SK-N-SH (cell line): ENCODE data around the gene MSX1. TPM values are rescaled to one million over a fixed set of nuclear protein-coding genes. Genes with fewer than 3 reads are reported as not detected.

Source experiments
- CTCF ChIA-PET: fragments of 300-600, 350-600 bp; formaldehyde crosslinking; extraction: SDS; loops from one replicate; lab custom pipeline; 2021; lab: Yijun Ruan, JAX
- POLR2A ChIA-PET: fragments of 350-600 bp; sonication (Branson Sonifier 250); formaldehyde crosslinking; extraction: SDS; loops from one replicate; lab custom pipeline; 2020; ENCODE audit warnings: antibody characterized with exemption, inconsistent platforms; lab: Yijun Ruan, JAX
- DNase-seq: peaks from one replicate; pipeline ENCODE4 v3.0.0; 2012
- H2AFZ ChIP-seq: fragments of 200-600 bp; sonication (generic); 2 replicates; pipeline ENCODE4 v1.8.1; 2016; ENCODE audit warnings: antibody characterized with exemption, mild to moderate bottlenecking, low read depth
- H3F3A ChIP-seq: fragments of 200-600 bp; sonication (generic); replicated peaks from 2 replicates; pipeline ENCODE3; 2016; ENCODE audit warnings: antibody characterized with exemption, mild to moderate bottlenecking; ENCODE audit not compliant: insufficient read depth
- H3K27ac ChIP-seq, 2 experiments: fragments of 200-500 bp in 1 of 2; fragments of 200-600 bp in 1 of 2; sonication (Bioruptor generic) in 1 of 2; sonication (generic), shearing (Covaris generic) in 1 of 2; 2 replicates each; pipeline versions ENCODE4 v1.5.1 to v1.6.1; 2014 to 2016; ENCODE audit warnings: low read depth in 2 of 2, inconsistent platforms in 1 of 2, low read length in 1 of 2, mild to moderate bottlenecking in 1 of 2, mixed read lengths in 1 of 2
- H3K27me3 ChIP-seq: fragments of 200-600 bp; sonication (generic), shearing (Covaris generic); 2 replicates; pipeline ENCODE4 v1.6.1; 2016; ENCODE audit warnings: mixed run types; ENCODE audit not compliant: insufficient read depth
- H3K36me3 ChIP-seq, 2 experiments: fragments of 200-500 bp in 1 of 2; fragments of 200-600 bp in 1 of 2; sonication (Bioruptor generic) in 1 of 2; sonication (generic) in 1 of 2; replicated peaks in 1 of 2; 2 replicates each; pipeline versions ENCODE3 to v1.5.1; 2014 to 2016; ENCODE audit warnings: low read length in 1 of 2, mild to moderate bottlenecking in 1 of 2; ENCODE audit not compliant: insufficient read depth in 2 of 2, control insufficient read depth in 1 of 2
- H3K4me1 ChIP-seq, 2 experiments: fragments of 200-500 bp in 1 of 2; fragments of 200-600 bp in 1 of 2; sonication (Bioruptor generic) in 1 of 2; sonication (generic), shearing (Covaris generic) in 1 of 2; 2 replicates each; pipeline versions ENCODE4 v1.5.1 to v1.6.1; 2014 to 2016; ENCODE audit warnings: low read depth in 1 of 2, low read length in 1 of 2, mixed run types in 1 of 2; ENCODE audit not compliant: insufficient read depth in 2 of 2, control insufficient read depth in 1 of 2
- H3K4me2 ChIP-seq: fragments of 200-600 bp; sonication (generic), shearing (Covaris generic); 2 replicates; pipeline ENCODE4 v1.6.1; 2017; ENCODE audit warnings: mixed run types
- H3K4me3 ChIP-seq, 2 experiments: fragments of 200-500 bp in 1 of 2; fragments of 200-600 bp in 1 of 2; sonication (Bioruptor generic) in 1 of 2; sonication (generic), shearing (Covaris generic) in 1 of 2; 2 replicates each; pipeline versions ENCODE4 v1.5.1 to v1.8.1; 2014 to 2016; ENCODE audit warnings: low read depth in 2 of 2, inconsistent platforms in 1 of 2, low read length in 1 of 2, mild to moderate bottlenecking in 1 of 2, mixed read lengths in 1 of 2, moderate library complexity in 1 of 2
- H3K79me2 ChIP-seq: fragments of 200-600 bp; sonication (generic); 2 replicates; pipeline ENCODE4 v1.8.1; 2017; ENCODE audit warnings: mild to moderate bottlenecking; ENCODE audit not compliant: insufficient read depth
- H3K9ac ChIP-seq: fragments of 200-600 bp; sonication (generic); 2 replicates; pipeline ENCODE4 v1.6.1; 2017; ENCODE audit warnings: mixed run types
- H3K9me2 ChIP-seq: fragments of 200-600 bp; sonication (generic); 2 replicates; pipeline ENCODE4 v1.6.1; 2017; ENCODE audit warnings: mixed run types
- H3K9me3 ChIP-seq: fragments of 200-600 bp; sonication (generic); 2 replicates; pipeline ENCODE4 v1.6.1; 2017; ENCODE audit warnings: mixed run types, mild to moderate bottlenecking, moderate library complexity
- H4K20me1 ChIP-seq: fragments of 200-600 bp; sonication (generic); 2 replicates; pipeline ENCODE4 v1.6.1; 2017; ENCODE audit warnings: mild to moderate bottlenecking, mixed run types; ENCODE audit not compliant: insufficient read depth
- CHD2 ChIP-seq: fragments of 150-350 bp; IDR thresholded peaks from 2 replicates; pipeline ENCODE4 v1.6.1; 2018; ENCODE audit warnings: low read length; ENCODE audit not compliant: partially characterized antibody
- EP300 ChIP-seq, 2 experiments: IDR thresholded peaks; 2 replicates each; pipeline versions ENCODE4 v1.4.0 to v1.6.1; 2012; ENCODE audit warnings: borderline replicate concordance in 1 of 2, low read depth in 1 of 2, low read length in 1 of 2
- EZH2phosphoT487 ChIP-seq: fragments of 200-600 bp; sonication (generic); IDR thresholded peaks from 2 replicates; pipeline ENCODE4 v1.6.1; 2017; ENCODE audit warnings: low read depth, mixed run types, mild to moderate bottlenecking, antibody characterized with exemption, moderate library complexity, borderline replicate concordance
- FOXJ3 ChIP-seq: sonication (generic); formaldehyde crosslinking; IDR thresholded peaks from 2 replicates; pipeline ENCODE4 v1.5.1; 2020; ENCODE audit warnings: mild to moderate bottlenecking, missing genetic modification reagents
- GABPA ChIP-seq: IDR thresholded peaks from 2 replicates; pipeline ENCODE4 v1.4.0; 2012; ENCODE audit warnings: low read depth, mild to moderate bottlenecking
- JUND ChIP-seq: IDR thresholded peaks from 2 replicates; pipeline ENCODE4 v1.4.0; 2012
- MAX ChIP-seq: IDR thresholded peaks from 2 replicates; pipeline ENCODE4 v1.4.0; 2012; ENCODE audit warnings: low read depth
- MEF2A ChIP-seq: IDR thresholded peaks from 2 replicates; pipeline ENCODE4 v1.4.0; 2012; ENCODE audit warnings: low read depth, borderline replicate concordance
- MXI1 ChIP-seq: IDR thresholded peaks from 2 replicates; pipeline ENCODE4 v1.6.1; 2012; ENCODE audit warnings: mild to moderate bottlenecking, low read depth, low read length, improper control_type of control experiment
- NRF1 ChIP-seq: IDR thresholded peaks from 2 replicates; pipeline ENCODE4 v1.6.1; 2012; ENCODE audit warnings: low read depth, mild to moderate bottlenecking, low read length
- PBX3 ChIP-seq: IDR thresholded peaks from 2 replicates; pipeline ENCODE4; 2012
- POLR2AphosphoS5 ChIP-seq: IDR thresholded peaks from 2 replicates; pipeline ENCODE4 v1.6.1; 2012; ENCODE audit warnings: low read depth, low read length
- RAD21 ChIP-seq: IDR thresholded peaks from 2 replicates; pipeline ENCODE4 v1.6.1; 2012; ENCODE audit warnings: mild to moderate bottlenecking, low read length
- RCOR1 ChIP-seq: fragments of 150-350 bp; IDR thresholded peaks from 2 replicates; pipeline ENCODE4 v1.6.1; 2017; ENCODE audit warnings: antibody characterized with exemption, low read length
- RFX5 ChIP-seq: IDR thresholded peaks from 2 replicates; pipeline ENCODE4 v1.6.1; 2012; ENCODE audit warnings: mild to moderate bottlenecking, improper control_type of control experiment, low read length
- SIN3A ChIP-seq: IDR thresholded peaks from 2 replicates; pipeline ENCODE4 v1.6.1; 2012; ENCODE audit warnings: low read depth, mild to moderate bottlenecking, low read length, moderate library complexity, borderline replicate concordance
- TEAD4 ChIP-seq: IDR thresholded peaks from 2 replicates; pipeline ENCODE4 v1.4.0; 2012; ENCODE audit warnings: mild to moderate bottlenecking, borderline replicate concordance; ENCODE audit not compliant: insufficient read depth
- WGBS: methylation state at CpG from one replicate; pipeline ENCODE4 v1.1.6; 2017; ENCODE audit warnings: low lambda C conversion rate; 5-methylcytosine and 5-hydroxymethylcytosine counted together
- polyA plus RNA-seq, 3 experiments: library from polyadenylated mRNA; depleted of rRNA; stranded (reverse); fragments of >200 nt; gene quantifications; 2 replicates each; pipeline ENCODE4 v1.2.3, GENCODE V29; 2012

The MSX1 gene
- polyA plus RNA-seq, 1 of the 3 experiments (the other 2 are of a cell fraction) = 2.1 TPM

GRCh38 chr4:4864443-4864939 lies 5.0 kb downstream of the MSX1 start:
- ChIA-PET POLR2A (no interaction called here), CTCF (interaction anchor here (0.7 to 1.4 kb wide), 5 partner anchors 10 to 378 kb away, joined by 3 to 4 read pairs (median 3); no protein-coding TSS in a partner anchor)
- peaks cover 0 to 11% of the 10 kb centered on the region in 2 experiments; a peak in 1 of 4 replicates for H3K4me1 ChIP-seq
- H3F3A ChIP-seq = no peaks in the 10 kb centered on the region
- no peaks in the 10 kb centered on the region for H3K36me3 ChIP-seq
- peaks cover 14% of the 10 kb centered on the region; the same call in 1 of the 2 replicates for H4K20me1 ChIP-seq
- no peaks in the 10 kb centered on the region for H3K79me2 ChIP-seq
- WGBS = 17% methylated on average over 24 of the region's 25 CpGs
- TF ChIP-seq PBX3 (no peak), NRF1 (no peak)
- H3K4me3 ChIP-seq = no peak overlapping the region
- 0 out of 2 replicates have a peak overlapping the region, but pooled peaks have one; percentile 69 for H3K4me2 ChIP-seq
- H3K9ac ChIP-seq = no peak overlapping the region
- no peak for DNase-seq
- H3K9me3 ChIP-seq = no peaks in the 10 kb centered on the region
- H3K9me2 ChIP-seq = no peaks in the 10 kb centered on the region
- H2AFZ ChIP-seq = no peak overlapping the region
- peaks cover 86% of the 10 kb centered on the region for H3K27me3 ChIP-seq
- no peak overlapping the region for H3K27ac ChIP-seq

GRCh38 chr4:4864940-4865704 lies 5.7 kb downstream of the MSX1 start:
- no peak overlapping the region for H3K9ac ChIP-seq
- CTCF ChIA-PET = interaction anchor here (0.7 to 1.3 kb wide), 2 partner anchors 104 to 376 kb away, joined by 3 to 4 read pairs; no protein-coding TSS in a partner anchor
- no peak overlapping the region for H3K27ac ChIP-seq
- H3K4me3 ChIP-seq = 0 out of 4 replicates have a peak overlapping the region, but pooled peaks of 1 of the 2 experiments have one; percentile 52
- H3K79me2 ChIP-seq = no peaks in the 10 kb centered on the region
- POLR2A ChIA-PET = no interaction called here
- DNase-seq = peak; percentile 40
- H2AFZ ChIP-seq = no peak overlapping the region
- 0 out of 2 replicates have a peak overlapping the region, but pooled peaks have one; percentile 69 for H3K4me2 ChIP-seq
- TF ChIP-seq EZH2phosphoT487 (peak; percentile 95), NRF1 (no peak)
- peaks cover 0 to 8% of the 10 kb centered on the region in 2 experiments; a peak in 1 of 4 replicates for H3K4me1 ChIP-seq
- no peaks in the 10 kb centered on the region for H3K36me3 ChIP-seq
- peaks cover 92% of the 10 kb centered on the region for H3K27me3 ChIP-seq
- peaks cover 15% of the 10 kb centered on the region; the same call in 1 of the 2 replicates for H4K20me1 ChIP-seq
- 12% methylated on average over 32 of the region's 43 CpGs for whole genome bisulfite sequencing
- no peaks in the 10 kb centered on the region for H3F3A ChIP-seq
- no peaks in the 10 kb centered on the region for H3K9me2 ChIP-seq
- H3K9me3 ChIP-seq = no peaks in the 10 kb centered on the region

- Histone ChIP-seq H3K9me2 (no peaks in the 10 kb centered on the region), H4K20me1 (peaks cover 15% of the 10 kb centered on the region; the same call in 1 of the 2 replicates), H3K36me3 (no peaks in the 10 kb centered on the region), H3K9ac (no peak overlapping the region), H3K79me2 (no peaks in the 10 kb centered on the region), H3F3A (no peaks in the 10 kb centered on the region), H2AFZ (peak overlapping the region; percentile 71), H3K9me3 (no peaks in the 10 kb centered on the region), H3K27me3 (peaks cover 95% of the 10 kb centered on the region), H3K4me2 (peak overlapping the region; percentile 69)
- CTCF ChIA-PET = interaction anchor here (1.0 to 2.7 kb wide), 3 partner anchors 22 to 378 kb away, joined by 3 to 9 read pairs (median 3); no protein-coding TSS in a partner anchor
- WGBS = 16% methylated on average over 13 of the region's 36 CpGs
- no peak for TF ChIP-seq NRF1
- TF ChIP-seq FOXJ3 (CRISPR knock-in tag) = no peak
- TF ChIP-seq TEAD4 = no peak
- TF ChIP-seq GABPA = no peak
- no peak for TF ChIP-seq RAD21
- no peak for TF ChIP-seq CHD2
- TF ChIP-seq EZH2phosphoT487 = no peak
- no peak for TF ChIP-seq RFX5
- TF ChIP-seq MEF2A = no peak
- no peak for TF ChIP-seq SIN3A
- TF ChIP-seq POLR2AphosphoS5 = no peak
- no peak for TF ChIP-seq EP300 (IDR thresholded peaks at IDR 0.05; ENCODE audit: borderline replicate concordance in 1 of 2, low read depth in 1 of 2, low read length in 1 of 2)
- TF ChIP-seq RCOR1 = no peak
- TF ChIP-seq MAX = no peak
- TF ChIP-seq JUND = no peak
- TF ChIP-seq MXI1 = no peak
- TF ChIP-seq, all 33 proteins: peak for 0
- POLR2A ChIA-PET = no interaction called here
- Histone ChIP-seq H3K27ac (no peak overlapping the region), H3K4me1 (peaks cover 0 to 6% of the 10 kb centered on the region in 2 experiments; a peak in 1 of 4 replicates), H3K4me3 (peak overlapping the region; percentile 19 to 52)
- DNase-seq = peak; percentile 53
Observed at GRCh38 chr4:4865705-4866123, 6.2 kb downstream of the MSX1 start.
